Activated B cell treated with CpG ODN at 0.5 μM for 24 hours (primary cell): Measurements from ENCODE around the gene IL17C. TPM values are rescaled to one million over a fixed set of nuclear protein-coding genes. Genes with fewer than 3 reads are reported as not detected.
"Not testable (repeated sequence)": the region's sequence is repeated elsewhere in the genome, so short reads cannot be mapped to it uniquely, and the experiment has no call there.

Source experiments
- ATAC-seq: fragments of 200-7000 bp; cut with Tn5 transposase; one replicate; pipeline ENCODE4 v1.10.0; 2021; ENCODE audit warnings: low read depth, mild to moderate bottlenecking, moderate library complexity
- CTCF ChIA-PET: fragments of 350-600 bp; sonication (Branson Sonifier 250); formaldehyde crosslinking; loops from one replicate; lab custom pipeline; 2021; ENCODE audit warnings: antibody characterized with exemption; lab: Charles Lee
- POLR2A ChIA-PET: fragments of 350-600 bp; sonication (Branson Sonifier 250); formaldehyde crosslinking; loops from one replicate; lab custom pipeline; 2021; ENCODE audit warnings: antibody characterized with exemption; lab: Charles Lee
- DNase-seq: peaks from one replicate; pipeline ENCODE4 v3.0.0; 2022
- H3K27ac Mint-ChIP-seq: one replicate; pipeline ENCODE4 v1.8.0; 2020; ENCODE audit warnings: mixed read lengths
- H3K27me3 Mint-ChIP-seq: one replicate; pipeline ENCODE4 v1.8.0; 2021; ENCODE audit warnings: mixed read lengths
- H3K36me3 Mint-ChIP-seq: one replicate; pipeline ENCODE4 v1.8.0; 2021; ENCODE audit warnings: low read depth, mixed read lengths
- H3K4me1 Mint-ChIP-seq: one replicate; pipeline ENCODE4 v1.8.0; 2021; ENCODE audit warnings: mixed read lengths
- H3K4me3 Mint-ChIP-seq: one replicate; pipeline ENCODE4 v1.8.0; 2020; ENCODE audit warnings: mild to moderate bottlenecking, mixed read lengths
- H3K9me3 Mint-ChIP-seq: one replicate; pipeline ENCODE4 v1.8.0; 2020; ENCODE audit warnings: mixed read lengths
- intact Hi-C: fragments of 100-400 bp; cut with micrococcal nuclease; formaldehyde crosslinking; loops from one replicate; pipeline ENCODE4 v1.15.1; 2024
- total RNA-seq: library from RNA; stranded (reverse); gene quantifications from 2 replicates; pipeline ENCODE4 v1.2.3, GENCODE V29; 2022
- TF ChIP-seq, protein P1 (sequence below): fragments of 200-600 bp; IDR thresholded peaks from one replicate; pipeline ENCODE4 v1.8.0; 2022; ENCODE audit warnings: antibody characterized with exemption, mild to moderate bottlenecking

Gene IL17C
- total RNA-seq, 1 donor from 2014 or later, result 0.69 TPM

- intact Hi-C loops, result no loop called here
- peaks cover 70% of the 10 kb centered on the region for H3K36me3 Mint-ChIP-seq
- TF ChIP-seq, protein P1, sequence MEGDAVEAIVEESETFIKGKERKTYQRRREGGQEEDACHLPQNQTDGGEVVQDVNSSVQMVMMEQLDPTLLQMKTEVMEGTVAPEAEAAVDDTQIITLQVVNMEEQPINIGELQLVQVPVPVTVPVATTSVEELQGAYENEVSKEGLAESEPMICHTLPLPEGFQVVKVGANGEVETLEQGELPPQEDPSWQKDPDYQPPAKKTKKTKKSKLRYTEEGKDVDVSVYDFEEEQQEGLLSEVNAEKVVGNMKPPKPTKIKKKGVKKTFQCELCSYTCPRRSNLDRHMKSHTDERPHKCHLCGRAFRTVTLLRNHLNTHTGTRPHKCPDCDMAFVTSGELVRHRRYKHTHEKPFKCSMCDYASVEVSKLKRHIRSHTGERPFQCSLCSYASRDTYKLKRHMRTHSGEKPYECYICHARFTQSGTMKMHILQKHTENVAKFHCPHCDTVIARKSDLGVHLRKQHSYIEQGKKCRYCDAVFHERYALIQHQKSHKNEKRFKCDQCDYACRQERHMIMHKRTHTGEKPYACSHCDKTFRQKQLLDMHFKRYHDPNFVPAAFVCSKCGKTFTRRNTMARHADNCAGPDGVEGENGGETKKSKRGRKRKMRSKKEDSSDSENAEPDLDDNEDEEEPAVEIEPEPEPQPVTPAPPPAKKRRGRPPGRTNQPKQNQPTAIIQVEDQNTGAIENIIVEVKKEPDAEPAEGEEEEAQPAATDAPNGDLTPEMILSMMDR, result no peak
- H3K4me3 Mint-ChIP-seq, result no peak overlapping the region
- peaks cover under 1% of the 10 kb centered on the region for H3K4me1 Mint-ChIP-seq
- ATAC-seq (no peak), DNase-seq (no peak)
- CTCF ChIA-PET, result no interaction called here
- no peaks in the 10 kb centered on the region for H3K9me3 Mint-ChIP-seq
- no peak overlapping the region for H3K27ac Mint-ChIP-seq
- H3K27me3 Mint-ChIP-seq, result no peaks in the 10 kb centered on the region
- POLR2A ChIA-PET, result interaction anchor here (1.0 to 1.2 kb wide), 2 partner anchors 32 to 84 kb away, joined by 3 to 5 read pairs; partner anchors contain the start of gene SNAI3
These were observed 36.3 kb upstream of the IL17C start for GRCh38 chr16:88602091-88602490.

- TF ChIP-seq, protein P1, result no peak
- no peaks in the 10 kb centered on the region for H3K9me3 Mint-ChIP-seq
- POLR2A ChIA-PET, result no interaction called here
- H3K36me3 Mint-ChIP-seq, result peaks cover 71% of the 10 kb centered on the region
- intact Hi-C loops, result no loop called here
- H3K4me1 Mint-ChIP-seq, result peaks cover 18% of the 10 kb centered on the region
- no peak overlapping the region for H3K27ac Mint-ChIP-seq
- no peak for DNase-seq
- CTCF ChIA-PET, result no interaction called here
- H3K4me3 Mint-ChIP-seq, result no peak overlapping the region
- ATAC-seq, result no peak
- no peaks in the 10 kb centered on the region for H3K27me3 Mint-ChIP-seq
These were observed 32.9 kb upstream of the IL17C start for GRCh38 chr16:88605186-88606147.

DNA sequence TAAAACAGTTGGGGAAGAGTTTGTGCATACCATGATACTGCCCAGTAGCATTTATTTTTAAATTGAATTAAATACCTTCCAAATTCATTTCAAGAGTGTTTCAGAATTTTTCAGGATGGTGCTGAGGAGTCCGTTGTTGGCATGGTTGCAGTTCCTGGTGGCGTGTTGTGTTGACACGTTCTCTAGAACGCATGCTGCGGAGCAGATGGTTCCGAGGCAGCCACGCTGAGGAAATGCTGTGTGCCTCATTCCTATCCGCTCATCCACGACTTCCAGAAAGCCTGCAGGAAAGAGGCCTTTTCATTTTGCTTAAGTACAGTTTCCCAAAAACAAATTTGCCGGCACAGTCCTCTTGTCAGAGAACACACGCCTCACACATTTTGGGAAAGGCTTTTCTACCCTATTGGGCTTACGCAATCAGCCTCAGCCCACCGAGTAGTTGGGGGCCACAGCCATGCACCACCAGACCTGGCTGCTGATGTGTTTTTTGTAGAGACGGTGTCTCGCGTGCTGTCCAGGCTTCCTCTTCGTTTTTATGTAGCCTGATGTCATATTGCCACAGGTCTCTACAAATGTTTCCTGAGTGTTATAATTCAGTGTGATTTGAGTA lies 32.1 kb upstream of the IL17C start:
- ChIA-PET CTCF (no interaction called here), POLR2A (no interaction called here)
- H3K27ac Mint-ChIP-seq, result no peak overlapping the region
- H3K36me3 Mint-ChIP-seq, result peaks cover 71% of the 10 kb centered on the region
- peaks cover 18% of the 10 kb centered on the region for H3K4me1 Mint-ChIP-seq
- ATAC-seq (no peak), DNase-seq (no peak)
- no peaks in the 10 kb centered on the region for H3K9me3 Mint-ChIP-seq
- H3K4me3 Mint-ChIP-seq, result no peak overlapping the region
- intact Hi-C loops, result no loop called here
- H3K27me3 Mint-ChIP-seq, result no peaks in the 10 kb centered on the region
- TF ChIP-seq, protein P1, result no peak

DNA sequence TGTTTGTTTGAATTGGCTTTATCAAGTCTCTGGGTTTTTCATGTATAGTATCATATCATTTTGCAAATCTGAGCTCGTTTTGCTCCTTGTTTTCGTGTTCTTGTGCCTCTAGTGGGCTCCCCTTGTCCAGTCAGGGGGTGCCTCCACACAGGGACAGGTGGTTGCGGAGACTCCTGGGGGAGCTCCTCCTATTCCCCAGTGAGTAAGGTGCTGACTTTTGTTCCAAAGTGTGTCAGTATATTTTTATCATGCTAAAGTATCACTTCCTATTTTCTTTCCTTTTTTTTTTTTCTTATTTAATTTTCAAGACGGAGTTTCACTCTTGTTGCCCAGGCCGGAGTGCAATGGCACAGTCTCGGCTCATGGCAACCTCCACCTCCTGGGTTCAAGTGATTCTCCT lies 30.3 kb upstream of the IL17C start:
- no peaks in the 10 kb centered on the region for H3K27me3 Mint-ChIP-seq
- DNase-seq, result no peak
- intact Hi-C loops, result no loop called here
- peak overlapping the region; percentile 62 for H3K27ac Mint-ChIP-seq
- peak; percentile 56 for ATAC-seq
- H3K9me3 Mint-ChIP-seq, result no peaks in the 10 kb centered on the region
- ChIA-PET POLR2A (interaction anchor here (0.7 to 0.9 kb wide), 4 partner anchors 17 to 153 kb away, joined by 3 to 4 read pairs (median 3); no protein-coding TSS in a partner anchor), CTCF (no interaction called here)
- TF ChIP-seq, protein P1, result no peak
- H3K4me1 Mint-ChIP-seq, result peaks cover 18% of the 10 kb centered on the region
- H3K4me3 Mint-ChIP-seq, result no peak overlapping the region
- H3K36me3 Mint-ChIP-seq, result peaks cover 70% of the 10 kb centered on the region

DNA sequence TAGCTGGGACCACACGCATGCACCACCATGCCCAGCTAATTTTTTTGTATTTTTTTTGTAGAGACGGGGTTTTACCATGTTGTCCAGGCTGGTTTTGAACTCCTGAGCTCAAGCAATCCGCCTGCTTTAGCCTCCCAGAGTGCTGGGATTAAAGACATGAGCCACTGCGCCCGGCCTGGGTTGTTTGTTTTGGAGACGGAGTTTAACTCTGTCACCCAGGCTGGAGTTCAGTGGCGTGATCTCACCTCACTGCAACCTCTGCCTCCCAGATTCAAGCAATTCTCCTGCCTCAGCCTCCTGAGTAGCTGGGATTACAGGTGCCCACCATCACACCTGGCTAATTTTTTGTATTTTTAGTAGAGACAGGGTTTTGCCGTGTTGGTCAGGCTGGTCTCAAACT lies 28.9 kb upstream of the IL17C start:
- H3K9me3 Mint-ChIP-seq, intact Hi-C loops, H3K27me3 Mint-ChIP-seq, DNase-seq, H3K4me3 Mint-ChIP-seq, H3K27ac Mint-ChIP-seq, ATAC-seq: not testable (repeated sequence)
- peaks cover 18% of the 10 kb centered on the region for H3K4me1 Mint-ChIP-seq
- peaks cover 78% of the 10 kb centered on the region for H3K36me3 Mint-ChIP-seq
- POLR2A ChIA-PET, result interaction anchor here (1.0 kb wide), 1 partner anchor 39 kb away, joined by 3 read pairs; the partner anchor contains the start of gene ZC3H18
- CTCF ChIA-PET, result interaction anchor here (0.8 kb wide), 1 partner anchor 22 kb away, joined by 3 read pairs; no protein-coding TSS in a partner anchor
